Duodenal mucosa (tissue), 2 donors: ENCODE results near the gene PXT1.

Source experiments
- H3K27ac ChIP-seq: one replicate; pipeline ENCODE4 v1.7.0; 2013; ENCODE audit warnings: low read depth, low read length
- H3K27me3 ChIP-seq, 2 donors: one replicate each; pipeline ENCODE4 v1.7.0; 2013; ENCODE audit warnings: low read length in 2 of 2, control low read depth in 1 of 2; ENCODE audit not compliant: insufficient read depth in 2 of 2, control insufficient read depth in 1 of 2
- H3K36me3 ChIP-seq, 2 donors: one replicate each; pipeline ENCODE4 v1.7.0; 2013; ENCODE audit warnings: low read length in 2 of 2, control low read depth in 1 of 2; ENCODE audit not compliant: insufficient read depth in 2 of 2, control insufficient read depth in 1 of 2
- H3K4me1 ChIP-seq, 2 donors: one replicate each; pipeline ENCODE4 v1.7.0; 2013; ENCODE audit warnings: low read length in 2 of 2, control low read depth in 1 of 2; ENCODE audit not compliant: insufficient read depth in 2 of 2, control insufficient read depth in 1 of 2
- H3K4me3 ChIP-seq, 2 donors: one replicate each; pipeline ENCODE4 v1.7.0; 2013; ENCODE audit warnings: low read length in 2 of 2, low read depth in 1 of 2
- H3K9ac ChIP-seq, 2 donors: one replicate each; pipeline ENCODE4 v1.7.0; 2013; ENCODE audit warnings: low read length in 2 of 2, low read depth in 1 of 2
- H3K9me3 ChIP-seq, 2 donors: one replicate each; pipeline ENCODE4 v1.7.0; 2013; ENCODE audit warnings: low read length in 2 of 2, control low read depth in 1 of 2; ENCODE audit not compliant: control insufficient read depth in 1 of 2

PXT1 gene

DNA sequence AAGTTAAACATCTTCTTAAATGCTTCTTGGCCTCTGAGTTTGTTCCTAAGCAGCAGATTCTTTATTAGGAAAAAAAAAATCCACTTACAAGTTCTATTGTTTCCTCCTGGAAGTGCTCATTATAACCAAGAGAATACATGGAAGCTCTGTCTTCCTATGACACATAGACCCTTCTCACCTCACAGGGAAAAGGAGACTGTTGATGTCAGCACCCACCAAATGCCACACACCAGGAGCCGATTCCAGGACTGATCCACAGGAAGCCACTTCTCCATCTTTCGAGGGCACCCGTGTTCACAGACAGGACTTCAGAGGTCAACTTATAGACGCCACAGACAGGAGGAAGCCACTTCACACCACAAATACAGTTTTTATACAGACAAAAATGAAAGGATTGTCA lies 92.6 kb downstream of the PXT1 start:
- H3K9ac ChIP-seq = no peak overlapping the region
- no peak overlapping the region for H3K27ac ChIP-seq
- no peaks in the 10 kb centered on the region for H3K36me3 ChIP-seq
- H3K9me3 ChIP-seq = peaks cover 0 to 6% of the 10 kb centered on the region in 2 donors
- no peaks in the 10 kb centered on the region for H3K27me3 ChIP-seq
- peaks cover 30 to 39% of the 10 kb centered on the region in 2 donors for H3K4me1 ChIP-seq
- H3K4me3 ChIP-seq = no peak overlapping the region

DNA sequence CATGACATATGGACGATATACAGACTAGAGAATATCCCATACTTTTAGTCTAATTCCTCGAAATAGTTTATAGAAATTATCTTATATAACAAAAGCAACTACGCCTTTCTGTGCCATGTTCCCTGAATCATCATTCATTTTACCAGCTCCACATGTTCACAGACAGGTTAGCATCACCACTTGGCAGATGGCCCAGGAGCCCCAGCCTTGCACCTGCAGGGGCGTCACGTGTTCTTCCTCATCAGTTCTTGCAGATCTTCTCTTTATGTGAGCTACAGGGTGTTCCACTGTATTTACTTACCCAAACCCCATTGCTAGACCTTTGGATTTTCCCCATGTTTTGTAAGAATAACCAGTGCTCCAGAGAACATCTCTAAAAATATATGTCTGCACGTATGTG lies 93.4 kb downstream of the PXT1 start:
- Histone ChIP-seq H3K9me3 (peaks cover 0 to 6% of the 10 kb centered on the region in 2 donors), H3K27ac (no peak overlapping the region), H3K36me3 (no peaks in the 10 kb centered on the region), H3K4me1 (peaks cover 30 to 39% of the 10 kb centered on the region in 2 donors), H3K4me3 (no peak overlapping the region), H3K27me3 (no peaks in the 10 kb centered on the region), H3K9ac (peak overlapping the region in 1 of 2 donors; percentile 18)

- Histone ChIP-seq H3K27ac (no peak overlapping the region), H3K4me3 (no peak overlapping the region), H3K27me3 (no peaks in the 10 kb centered on the region), H3K9me3 (peaks cover 0 to 3% of the 10 kb centered on the region in 2 donors), H3K9ac (no peak overlapping the region), H3K36me3 (no peaks in the 10 kb centered on the region), H3K4me1 (peaks cover 30 to 39% of the 10 kb centered on the region in 2 donors)
Measured at GRCh38 chr6:36347621-36348020, 95.0 kb downstream of the PXT1 start.

DNA sequence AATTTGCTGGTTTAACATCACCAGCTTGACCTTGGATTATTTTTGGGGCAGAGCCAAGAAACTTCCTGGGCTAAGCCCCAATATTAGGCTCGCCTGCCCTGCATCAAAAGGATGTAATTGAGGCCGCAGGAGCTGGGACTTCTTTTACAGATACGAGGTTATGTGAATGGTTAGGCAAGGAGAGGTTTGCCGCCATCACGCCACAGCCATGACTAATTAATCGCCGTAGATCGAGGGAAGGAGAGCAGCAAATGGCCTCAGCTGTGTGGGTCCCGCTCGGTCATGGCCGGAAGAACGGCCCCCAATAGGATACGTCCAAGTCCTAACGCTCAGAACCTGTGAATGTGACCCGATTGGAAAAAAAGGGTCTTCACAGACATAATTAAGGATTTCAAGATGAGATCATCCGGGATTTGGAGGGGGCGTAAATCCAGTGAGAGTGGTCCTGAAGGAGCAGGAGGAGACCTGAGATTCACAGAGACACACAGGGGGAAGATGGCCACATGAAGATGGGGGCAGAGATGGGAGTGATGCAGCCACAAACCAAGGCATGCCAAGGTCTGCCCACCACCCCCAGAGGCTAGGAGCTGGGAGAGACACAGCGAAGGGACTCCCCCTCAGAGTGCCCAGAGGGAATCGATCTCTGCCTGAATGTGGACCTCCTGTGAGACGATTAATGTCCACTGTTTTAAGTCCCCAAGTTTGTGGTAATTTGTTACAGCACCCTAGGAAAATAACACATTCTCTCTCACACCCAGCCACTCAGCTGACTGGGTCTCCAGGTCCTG lies 96.0 kb downstream of the PXT1 start:
- no peak overlapping the region for H3K9ac ChIP-seq
- H3K27ac ChIP-seq = no peak overlapping the region
- peaks cover 30 to 39% of the 10 kb centered on the region in 2 donors for H3K4me1 ChIP-seq
- no peak overlapping the region for H3K4me3 ChIP-seq
- no peaks in the 10 kb centered on the region for H3K36me3 ChIP-seq
- no peaks in the 10 kb centered on the region for H3K9me3 ChIP-seq
- no peaks in the 10 kb centered on the region for H3K27me3 ChIP-seq

DNA sequence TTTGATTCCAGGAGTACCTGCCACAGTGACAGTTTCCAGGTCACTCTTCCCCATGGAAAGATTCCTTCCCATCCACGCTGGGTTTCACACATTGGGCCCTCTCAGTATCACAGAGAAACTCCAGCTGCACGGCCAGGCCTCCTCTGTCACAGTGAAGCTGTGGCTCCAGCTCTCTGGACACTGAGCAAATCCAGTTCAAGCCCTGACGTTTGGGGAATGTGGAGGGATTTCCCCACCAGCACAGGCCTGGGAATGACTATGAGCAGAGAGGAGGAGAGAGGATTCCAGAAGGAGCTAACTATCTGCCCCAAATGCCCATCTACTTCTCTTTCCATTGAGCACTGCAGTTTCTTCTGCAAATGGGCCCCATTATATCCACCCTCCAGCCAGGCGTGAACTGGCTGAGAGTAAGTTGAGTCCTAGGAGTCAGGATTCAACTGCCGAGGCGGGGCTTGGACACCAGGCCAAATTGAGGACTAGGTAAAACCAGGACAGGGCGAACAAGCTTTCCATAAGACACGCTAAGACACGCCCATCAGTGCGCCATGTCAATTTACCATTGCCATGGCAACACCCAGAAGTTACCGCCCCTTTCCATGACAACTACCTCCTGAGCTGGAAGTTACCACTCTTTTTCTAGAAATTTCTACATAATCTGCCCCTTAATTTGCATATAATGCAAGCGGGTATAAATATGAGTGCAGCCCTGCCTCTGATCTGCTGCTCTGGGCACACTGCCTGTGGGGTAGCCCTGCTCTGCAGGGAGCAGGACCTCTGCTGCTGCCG lies 96.8 kb downstream of the PXT1 start:
- Histone ChIP-seq H3K9me3 (no peaks in the 10 kb centered on the region), H3K27ac (no peak overlapping the region), H3K9ac (no peak overlapping the region), H3K4me1 (peaks cover 22 to 31% of the 10 kb centered on the region in 2 donors), H3K36me3 (no peaks in the 10 kb centered on the region), H3K27me3 (no peaks in the 10 kb centered on the region), H3K4me3 (no peak overlapping the region)

DNA sequence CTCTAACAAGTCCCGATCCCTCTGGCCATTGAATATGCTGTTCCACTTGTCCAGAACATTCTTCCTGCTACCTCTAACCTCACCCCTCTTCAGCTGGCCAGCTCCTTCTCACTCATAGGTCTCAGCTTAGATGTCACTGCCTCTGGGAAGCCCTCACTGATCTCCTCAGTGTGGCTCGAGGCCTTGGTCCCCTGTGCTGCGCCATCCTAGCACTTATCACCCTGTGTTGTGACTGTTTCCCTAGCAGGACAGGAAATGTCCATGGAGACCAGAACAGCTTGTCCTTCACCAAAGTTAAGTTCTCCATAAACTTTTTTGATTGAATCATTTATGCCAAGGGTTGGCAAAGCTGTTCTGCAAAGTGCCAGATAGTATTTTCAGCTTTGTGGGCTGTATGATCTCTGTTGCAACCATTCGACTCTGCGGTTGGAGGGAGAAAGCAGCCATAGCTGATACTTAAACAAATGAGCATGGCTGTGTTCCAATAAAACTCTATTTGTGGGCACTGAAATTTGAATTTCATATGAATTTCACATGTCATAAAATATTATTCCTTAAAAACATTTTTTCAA lies 99.5 kb downstream of the PXT1 start:
- no peaks in the 10 kb centered on the region for H3K27me3 ChIP-seq
- no peaks in the 10 kb centered on the region for H3K36me3 ChIP-seq
- peaks cover 26 to 36% of the 10 kb centered on the region in 2 donors for H3K4me1 ChIP-seq
- H3K4me3 ChIP-seq = no peak overlapping the region
- H3K27ac ChIP-seq = no peak overlapping the region
- H3K9me3 ChIP-seq = no peaks in the 10 kb centered on the region
- no peak overlapping the region for H3K9ac ChIP-seq

GRCh38 chr6:36340618-36341454 lies 101.8 kb downstream of the PXT1 start:
- Histone ChIP-seq H3K4me1 (peaks cover 29 to 30% of the 10 kb centered on the region in 2 donors), H3K27ac (peak overlapping the region; percentile 92), H3K36me3 (no peaks in the 10 kb centered on the region), H3K9me3 (no peaks in the 10 kb centered on the region), H3K9ac (peak overlapping the region; percentile 72 to 76), H3K27me3 (no peaks in the 10 kb centered on the region), H3K4me3 (peak overlapping the region; percentile 59 to 70)
